SHP77 (cell line): Measurements from ENCODE around the gene SLC66A3.

Experiments used
- DNase-seq, 2 experiments: peaks; one replicate each; lab custom pipeline; 2025; lab: John Stamatoyannopoulos, UW

Gene SLC66A3

DNA sequence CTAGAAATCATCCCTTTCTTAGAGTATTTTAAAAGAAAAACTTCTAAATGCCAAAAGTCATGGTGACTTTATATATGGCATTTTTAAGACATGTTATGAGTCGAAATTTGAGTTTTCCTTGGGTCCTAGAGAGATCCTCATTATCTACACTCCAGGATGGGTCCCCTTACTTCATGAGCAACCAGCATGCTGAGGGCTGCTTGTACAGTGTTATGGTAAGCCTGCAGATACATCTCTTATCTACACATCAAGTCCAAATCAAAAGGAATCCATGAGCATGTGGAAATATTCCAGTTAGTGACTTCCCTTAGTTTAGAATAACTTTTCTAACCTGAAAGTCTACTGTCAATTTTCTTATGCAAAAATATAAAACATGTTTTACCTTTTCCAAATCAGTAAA lies 58.7 kb downstream of the SLC66A3 start:
- DNase-seq, result no peak

DNA sequence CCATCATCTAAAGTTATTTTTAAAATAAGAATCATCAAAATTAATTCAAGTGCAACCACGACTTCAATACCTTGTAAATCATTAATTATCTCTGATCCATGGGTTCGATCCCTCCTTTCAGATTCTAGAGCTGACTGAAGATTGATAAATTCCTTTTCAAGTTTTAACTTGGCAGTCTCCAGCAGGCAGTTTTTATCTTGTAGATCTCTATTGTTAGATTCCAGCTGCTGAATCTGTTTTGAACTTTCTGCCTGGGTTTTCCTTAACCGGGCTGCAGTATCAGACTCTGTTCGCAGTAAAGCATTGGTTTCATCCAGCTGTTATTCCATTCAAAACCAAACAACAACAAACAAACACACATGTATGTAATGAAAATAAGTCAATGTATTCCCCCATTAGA lies 59.5 kb downstream of the SLC66A3 start:
- no peak for DNase-seq

DNA sequence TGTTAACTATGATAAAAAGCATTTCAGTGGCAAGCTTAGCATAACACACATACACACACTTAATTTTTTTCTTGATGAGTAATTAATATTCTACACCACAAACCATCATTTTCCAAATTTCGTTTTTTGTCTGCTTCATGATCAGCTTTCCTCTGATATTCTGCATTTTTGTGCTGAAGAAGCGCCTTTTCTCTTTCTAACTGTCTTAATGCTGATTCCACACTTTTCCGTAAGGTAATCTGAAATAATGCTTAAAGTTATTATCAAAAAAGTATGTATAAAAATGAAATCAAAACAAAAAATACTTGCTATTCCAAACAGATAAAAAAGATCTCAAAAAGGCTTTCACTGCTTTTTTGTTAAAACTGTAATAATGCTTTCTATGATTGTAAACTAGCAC lies 60.1 kb downstream of the SLC66A3 start:
- no peak for DNase-seq

DNA sequence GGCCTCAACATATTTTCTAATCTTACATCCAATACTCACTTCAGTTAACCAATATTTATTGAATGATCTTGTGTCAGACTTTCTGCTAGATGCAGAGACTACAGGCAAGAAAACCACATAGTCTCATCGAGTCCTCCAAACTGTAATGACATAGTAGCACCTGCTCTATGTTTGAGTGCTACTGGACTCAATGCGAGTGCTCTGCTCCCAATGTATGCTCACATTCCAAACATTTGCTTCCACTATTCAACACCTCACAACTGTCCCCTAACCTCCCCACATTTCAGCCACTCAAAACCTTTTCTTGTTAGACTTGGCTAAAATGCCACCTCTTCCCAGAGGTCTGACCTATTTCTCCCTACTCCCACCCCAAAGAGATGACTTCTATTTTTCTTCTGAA lies 65.2 kb downstream of the SLC66A3 start:
- DNase-seq, result no peak

DNA sequence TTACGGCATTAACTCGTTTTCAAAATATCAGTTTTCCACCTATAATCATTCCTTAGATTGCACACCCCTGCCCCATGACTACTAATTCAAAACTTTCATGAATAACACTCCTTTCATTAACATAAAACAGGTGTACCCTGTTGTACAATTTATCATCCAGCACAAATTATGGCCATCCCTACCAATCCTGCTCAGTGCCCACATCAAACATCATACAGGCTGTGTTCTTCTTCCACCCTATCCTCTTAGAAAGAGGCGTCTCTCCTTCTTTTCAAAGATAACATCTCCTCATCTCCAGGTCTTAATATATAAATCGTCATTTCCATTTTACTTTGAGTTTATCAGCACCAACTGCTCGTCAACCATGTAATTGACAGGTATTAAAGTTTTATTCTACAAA lies 67.6 kb downstream of the SLC66A3 start:
- DNase-seq, result no peak

DNA sequence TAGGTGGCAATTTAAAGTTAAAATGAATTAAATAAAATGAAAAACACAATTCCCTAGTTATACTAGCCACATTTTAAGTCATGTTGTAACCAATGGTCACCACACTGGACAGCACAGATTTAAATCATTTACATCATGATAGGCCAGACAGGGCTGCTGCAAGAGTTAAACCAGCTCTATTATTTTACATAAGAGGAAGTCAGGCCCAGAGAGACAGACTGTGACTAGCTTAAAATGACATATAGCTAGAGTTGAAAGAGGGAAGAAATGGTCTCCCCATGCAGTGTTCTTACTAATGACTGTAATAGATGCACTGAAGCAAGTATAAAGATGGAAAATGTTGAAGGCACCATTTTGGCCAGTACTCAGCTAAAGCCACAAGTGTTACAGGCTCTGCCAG lies 69.6 kb downstream of the SLC66A3 start:
- no peak for DNase-seq

DNA sequence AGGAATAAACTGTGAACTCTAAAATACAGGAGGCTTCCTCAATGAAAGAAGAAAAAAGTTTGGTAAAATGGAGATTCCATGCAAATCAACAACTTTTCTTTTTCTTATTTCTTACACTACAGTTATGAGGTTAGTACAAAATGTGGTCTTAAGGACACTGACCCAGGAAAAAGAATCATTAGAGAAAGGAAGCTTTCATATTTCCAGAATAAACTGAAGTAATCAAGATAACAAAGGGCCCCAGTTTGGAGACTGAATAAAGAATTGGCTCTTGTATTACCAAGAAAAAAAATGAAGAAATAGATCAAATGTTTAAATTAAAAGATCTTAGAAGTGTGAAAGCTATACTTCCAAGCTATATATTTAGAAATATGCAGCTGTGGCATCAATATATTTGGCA lies 72.3 kb downstream of the SLC66A3 start:
- no peak for DNase-seq
